Measurements from ENCODE around the gene DNAH12.

DNAH12 gene

GRCh38 chr3:57575966-57576626 is 32.0 kb upstream of the DNAH12 start:
- H3K36me3 ChIP-seq (ENCODE audit: insufficient read depth, insufficient read length, low read length), result peaks cover 93% of the 10 kb centered on the region
- DNase-seq (ENCODE audit: low read depth, low spot score), result no peak
- H3K27me3 ChIP-seq (ENCODE audit: insufficient read depth, insufficient read length), result no peaks in the 10 kb centered on the region
- H3K4me1 ChIP-seq (ENCODE audit: insufficient read depth, insufficient read length), result no peaks in the 10 kb centered on the region
- no peak overlapping the region for H3K9ac ChIP-seq (ENCODE audit: insufficient read length, low read depth)
- H3K9me3 ChIP-seq (ENCODE audit: insufficient read depth, low read length), result no peaks in the 10 kb centered on the region
- H3K4me3 ChIP-seq (ENCODE audit: insufficient read length, low read depth), result no peak overlapping the region
- TF ChIP-seq ZNF274 (IDR thresholded peaks at IDR 0.05; ENCODE audit: low read depth, low read length) (no peak), YY1 (IDR thresholded peaks at IDR 0.05; ENCODE audit: insufficient read depth, insufficient read length) (no peak), SUZ12 (IDR thresholded peaks at IDR 0.05; ENCODE audit: extremely low read depth, insufficient read depth, insufficient read length) (no peak)

- Histone ChIP-seq H3K27me3 (ENCODE audit: insufficient read depth, insufficient read length) (no peaks in the 10 kb centered on the region), H3K36me3 (ENCODE audit: insufficient read depth, insufficient read length, low read length) (peaks cover 71% of the 10 kb centered on the region), H3K4me3 (ENCODE audit: insufficient read length, low read depth) (no peak overlapping the region), H3K4me1 (ENCODE audit: insufficient read depth, insufficient read length) (no peaks in the 10 kb centered on the region), H3K9ac (ENCODE audit: insufficient read length, low read depth) (no peak overlapping the region), H3K9me3 (ENCODE audit: insufficient read depth, low read length) (no peaks in the 10 kb centered on the region)
- TF ChIP-seq ZNF274 (IDR thresholded peaks at IDR 0.05; ENCODE audit: low read depth, low read length), result no peak
- TF ChIP-seq YY1 (IDR thresholded peaks at IDR 0.05; ENCODE audit: insufficient read depth, insufficient read length), result no peak
- TF ChIP-seq SUZ12 (IDR thresholded peaks at IDR 0.05; ENCODE audit: extremely low read depth, insufficient read depth, insufficient read length), result no peak
- DNase-seq (ENCODE audit: low read depth, low spot score), result no peak
Measured at GRCh38 chr3:57572096-57572495, 28.0 kb upstream of the DNAH12 start.

GRCh38 chr3:57570878-57571277 is 26.7 kb upstream of the DNAH12 start:
- TF ChIP-seq YY1 (IDR thresholded peaks at IDR 0.05; ENCODE audit: insufficient read depth, insufficient read length) (no peak), SUZ12 (IDR thresholded peaks at IDR 0.05; ENCODE audit: extremely low read depth, insufficient read depth, insufficient read length) (no peak), ZNF274 (IDR thresholded peaks at IDR 0.05; ENCODE audit: low read depth, low read length) (no peak)
- Histone ChIP-seq H3K9me3 (ENCODE audit: insufficient read depth, low read length) (no peaks in the 10 kb centered on the region), H3K36me3 (ENCODE audit: insufficient read depth, insufficient read length, low read length) (peaks cover 71% of the 10 kb centered on the region), H3K4me3 (ENCODE audit: insufficient read length, low read depth) (no peak overlapping the region), H3K9ac (ENCODE audit: insufficient read length, low read depth) (no peak overlapping the region), H3K4me1 (ENCODE audit: insufficient read depth, insufficient read length) (no peaks in the 10 kb centered on the region), H3K27me3 (ENCODE audit: insufficient read depth, insufficient read length) (no peaks in the 10 kb centered on the region)
- no peak for DNase-seq (ENCODE audit: low read depth, low spot score)

- Histone ChIP-seq H3K9me3 (ENCODE audit: insufficient read depth, low read length) (no peaks in the 10 kb centered on the region), H3K36me3 (ENCODE audit: insufficient read depth, insufficient read length, low read length) (peaks cover 68% of the 10 kb centered on the region), H3K27me3 (ENCODE audit: insufficient read depth, insufficient read length) (no peaks in the 10 kb centered on the region), H3K4me1 (ENCODE audit: insufficient read depth, insufficient read length) (no peaks in the 10 kb centered on the region), H3K4me3 (ENCODE audit: insufficient read length, low read depth) (no peak overlapping the region), H3K9ac (ENCODE audit: insufficient read length, low read depth) (no peak overlapping the region)
- no peak for TF ChIP-seq ZNF274 (IDR thresholded peaks at IDR 0.05; ENCODE audit: low read depth, low read length)
- TF ChIP-seq YY1 (IDR thresholded peaks at IDR 0.05; ENCODE audit: insufficient read depth, insufficient read length), result no peak
- TF ChIP-seq SUZ12 (IDR thresholded peaks at IDR 0.05; ENCODE audit: extremely low read depth, insufficient read depth, insufficient read length), result no peak
- no peak for DNase-seq (ENCODE audit: low read depth, low spot score)
Measured at GRCh38 chr3:57569859-57570450, 25.8 kb upstream of the DNAH12 start.

- TF ChIP-seq ZNF274 (IDR thresholded peaks at IDR 0.05; ENCODE audit: low read depth, low read length) (no peak), YY1 (IDR thresholded peaks at IDR 0.05; ENCODE audit: insufficient read depth, insufficient read length) (no peak), SUZ12 (IDR thresholded peaks at IDR 0.05; ENCODE audit: extremely low read depth, insufficient read depth, insufficient read length) (no peak)
- no peak overlapping the region for H3K4me3 ChIP-seq (ENCODE audit: insufficient read length, low read depth)
Measured at GRCh38 chr3:57559526-57559925, 15.4 kb upstream of the DNAH12 start.

GRCh38 chr3:57557085-57557537 is 13.0 kb upstream of the DNAH12 start:
- DNase-seq (ENCODE audit: low read depth, low spot score), result no peak
- no peaks in the 10 kb centered on the region for H3K4me1 ChIP-seq (ENCODE audit: insufficient read depth, insufficient read length)

More at GRCh38 chr3:57559526-57559925, 15.4 kb upstream of the DNAH12 start:
- Histone ChIP-seq H3K9me3 (ENCODE audit: insufficient read depth, low read length) (no peaks in the 10 kb centered on the region), H3K27me3 (ENCODE audit: insufficient read depth, insufficient read length) (peaks cover 3% of the 10 kb centered on the region), H3K36me3 (ENCODE audit: insufficient read depth, insufficient read length, low read length) (peaks cover 61% of the 10 kb centered on the region), H3K4me1 (ENCODE audit: insufficient read depth, insufficient read length) (no peaks in the 10 kb centered on the region), H3K9ac (ENCODE audit: insufficient read length, low read depth) (no peak overlapping the region)
- DNase-seq (ENCODE audit: low read depth, low spot score), result no peak

GRCh38 chr3:57556459-57557084 is 12.4 kb upstream of the DNAH12 start:
- Histone ChIP-seq H3K4me1 (ENCODE audit: insufficient read depth, insufficient read length) (no peaks in the 10 kb centered on the region), H3K9me3 (ENCODE audit: insufficient read depth, low read length) (no peaks in the 10 kb centered on the region)
- TF ChIP-seq SUZ12 (IDR thresholded peaks at IDR 0.05; ENCODE audit: extremely low read depth, insufficient read depth, insufficient read length), result no peak
- TF ChIP-seq YY1 (IDR thresholded peaks at IDR 0.05; ENCODE audit: insufficient read depth, insufficient read length), result no peak
- no peak for TF ChIP-seq ZNF274 (IDR thresholded peaks at IDR 0.05; ENCODE audit: low read depth, low read length)

More at GRCh38 chr3:57557085-57557537, 13.0 kb upstream of the DNAH12 start:
- Histone ChIP-seq H3K36me3 (ENCODE audit: insufficient read depth, insufficient read length, low read length) (peaks cover 49% of the 10 kb centered on the region), H3K9ac (ENCODE audit: insufficient read length, low read depth) (peak overlapping the region; percentile 98), H3K4me3 (ENCODE audit: insufficient read length, low read depth) (peak overlapping the region; percentile 98), H3K27me3 (ENCODE audit: insufficient read depth, insufficient read length) (peaks cover 3% of the 10 kb centered on the region), H3K9me3 (ENCODE audit: insufficient read depth, low read length) (no peaks in the 10 kb centered on the region)
- TF ChIP-seq YY1 (IDR thresholded peaks at IDR 0.05; ENCODE audit: insufficient read depth, insufficient read length) (no peak), SUZ12 (IDR thresholded peaks at IDR 0.05; ENCODE audit: extremely low read depth, insufficient read depth, insufficient read length) (no peak), ZNF274 (IDR thresholded peaks at IDR 0.05; ENCODE audit: low read depth, low read length) (no peak)

More at GRCh38 chr3:57556459-57557084, 12.4 kb upstream of the DNAH12 start:
- peaks cover 44% of the 10 kb centered on the region for H3K36me3 ChIP-seq (ENCODE audit: insufficient read depth, insufficient read length, low read length)
- peak overlapping the region; percentile 98 for H3K4me3 ChIP-seq (ENCODE audit: insufficient read length, low read depth)
- peaks cover 3% of the 10 kb centered on the region for H3K27me3 ChIP-seq (ENCODE audit: insufficient read depth, insufficient read length)
- no peak for DNase-seq (ENCODE audit: low read depth, low spot score)
- peak overlapping the region; percentile 98 for H3K9ac ChIP-seq (ENCODE audit: insufficient read length, low read depth)
